Heart left ventricle (tissue), 13 donors: Measurements from ENCODE around the gene CCDC88A.

Source experiments
- CTCF ChIP-seq, 12 donors: fragments of 200-600 bp; sonication (generic) in 4 of 12; IDR thresholded peaks; one replicate each; pipeline versions ENCODE4 v1.5.0 to v1.8.0; 2018 to 2022; ENCODE audit warnings: antibody characterized with exemption in 12 of 12, mild to moderate bottlenecking in 5 of 12
- POLR2A ChIP-seq, 2 donors: fragments of 450-650 bp; IDR thresholded peaks; one replicate each; pipeline ENCODE4 v1.6.1; 2017; ENCODE audit warnings: antibody characterized with exemption in 2 of 2, mild to moderate bottlenecking in 2 of 2, moderate library complexity in 2 of 2
- donor health status: ischemic (EF 13 %, LVEDD 7.1; RV severe dilation, severe dysfunction).
- donor health status: DM: no; HTN: yes; CAD: no.
- donor health status: DM: no; HTN: no; CAD: no.
- donor health status: ischemic (EF 25% LVEDD 6.9; RV normal size, moderate dysfunction).
- donor health status: ischemic (EF 25% LVEDD 5.7; RV mildly dilated, moderate dysfunction).
- donor health status: ischemic (EF 35%, LVEDD 5.7; RV mildly dilated, moderate dysfunction).
- donor health status: nonischemic (EF 11% LVEDD 7.7; RV severe dilation, severe dysfunction).
- donor health status: DM: yes; HTN: yes; CAD: no.
- donor health status: PGD.
- donor health status: ischemic (EF 29% LVEDD 5.4; RV normal size, mild dysfunction).
- donor health status: nonischemic (EF 23%, LVEDD 6.1; RV moderate dilation, normal function).

DNA sequence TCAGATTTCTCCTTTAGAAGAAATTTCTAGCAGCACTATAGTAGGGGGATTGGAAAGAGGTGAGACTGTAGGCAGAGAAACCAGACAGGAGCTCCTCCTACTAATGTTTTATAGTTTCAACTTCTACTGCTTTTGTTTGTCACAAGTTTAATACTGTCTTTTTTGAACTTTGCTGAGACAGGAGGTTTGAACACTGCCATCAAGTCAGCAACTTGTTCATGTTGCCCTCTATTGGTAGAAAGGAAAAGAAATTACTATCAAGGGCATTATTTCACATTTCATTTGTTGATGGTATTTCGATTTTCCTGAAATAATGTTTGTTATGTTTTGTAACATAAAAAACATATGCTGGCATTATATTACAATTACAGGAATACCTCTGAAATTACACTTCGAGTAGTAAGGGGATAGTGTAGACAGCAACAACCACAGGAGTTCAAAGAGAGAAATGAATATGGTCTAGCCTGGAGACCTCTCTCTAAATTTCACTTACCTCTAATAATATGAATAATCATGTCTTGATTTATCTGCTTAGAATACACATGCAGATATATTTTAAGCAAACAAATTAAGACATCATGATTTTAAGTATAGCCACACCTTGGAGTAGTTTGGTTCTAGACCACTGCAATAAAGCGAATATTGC lies 12.4 kb upstream of the CCDC88A start:
- TF ChIP-seq CTCF (IDR thresholded peaks at IDR 0.05): peak in 11 of 12 donors; percentile 35 to 72 (median 61)
- no peak for TF ChIP-seq POLR2A (IDR thresholded peaks at IDR 0.05)
